GM20000 (cell line): ENCODE results near the gene FAM78B.

ENCODE experiments used
- DNase-seq: peaks from one replicate; pipeline ENCODE4 v3.0.0; 2012; ENCODE audit warnings: low spot score
- TF ChIP-seq, protein P1 (sequence below): IDR thresholded peaks from 2 replicates; pipeline ENCODE4 v1.5.1; 2012; ENCODE audit warnings: mild to moderate bottlenecking, control low read depth; ENCODE audit errors: extremely low read depth, missing control alignments

The FAM78B gene

GRCh38 chr1:166063701-166064100 lies 103.1 kb downstream of the FAM78B start:
- no peak for DNase-seq
- TF ChIP-seq, protein P1, sequence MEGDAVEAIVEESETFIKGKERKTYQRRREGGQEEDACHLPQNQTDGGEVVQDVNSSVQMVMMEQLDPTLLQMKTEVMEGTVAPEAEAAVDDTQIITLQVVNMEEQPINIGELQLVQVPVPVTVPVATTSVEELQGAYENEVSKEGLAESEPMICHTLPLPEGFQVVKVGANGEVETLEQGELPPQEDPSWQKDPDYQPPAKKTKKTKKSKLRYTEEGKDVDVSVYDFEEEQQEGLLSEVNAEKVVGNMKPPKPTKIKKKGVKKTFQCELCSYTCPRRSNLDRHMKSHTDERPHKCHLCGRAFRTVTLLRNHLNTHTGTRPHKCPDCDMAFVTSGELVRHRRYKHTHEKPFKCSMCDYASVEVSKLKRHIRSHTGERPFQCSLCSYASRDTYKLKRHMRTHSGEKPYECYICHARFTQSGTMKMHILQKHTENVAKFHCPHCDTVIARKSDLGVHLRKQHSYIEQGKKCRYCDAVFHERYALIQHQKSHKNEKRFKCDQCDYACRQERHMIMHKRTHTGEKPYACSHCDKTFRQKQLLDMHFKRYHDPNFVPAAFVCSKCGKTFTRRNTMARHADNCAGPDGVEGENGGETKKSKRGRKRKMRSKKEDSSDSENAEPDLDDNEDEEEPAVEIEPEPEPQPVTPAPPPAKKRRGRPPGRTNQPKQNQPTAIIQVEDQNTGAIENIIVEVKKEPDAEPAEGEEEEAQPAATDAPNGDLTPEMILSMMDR: no peak

GRCh38 chr1:166062421-166063070 lies 104.3 kb downstream of the FAM78B start:
- DNase-seq: no peak
- TF ChIP-seq, protein P1: no peak

- TF ChIP-seq, protein P1: no peak
- no peak for DNase-seq
These were observed 109.2 kb downstream of the FAM78B start for GRCh38 chr1:166057650-166058049.

DNA sequence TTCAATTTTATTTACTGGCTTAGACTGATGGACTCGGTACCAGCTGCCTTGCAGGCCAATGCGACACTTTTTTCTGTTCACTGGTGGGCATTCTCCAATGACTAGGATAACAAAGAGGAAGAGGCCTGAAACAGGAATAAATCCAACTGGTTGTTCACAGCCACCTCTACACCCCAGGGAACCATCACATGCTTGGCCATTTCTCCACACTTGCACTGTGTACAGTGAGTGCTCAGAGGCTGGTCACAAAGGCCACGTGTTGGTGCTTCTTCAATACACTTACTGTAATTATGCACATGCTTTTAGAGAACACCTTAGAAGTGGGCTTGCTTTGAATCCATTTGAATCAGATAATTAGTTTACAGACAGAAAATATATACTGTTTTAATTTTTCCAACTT lies 113.4 kb downstream of the FAM78B start:
- no peak for DNase-seq
- TF ChIP-seq, protein P1: no peak

- no peak for DNase-seq
- TF ChIP-seq, protein P1: no peak
These were observed 126.4 kb downstream of the FAM78B start for GRCh38 chr1:166040202-166040997.

DNA sequence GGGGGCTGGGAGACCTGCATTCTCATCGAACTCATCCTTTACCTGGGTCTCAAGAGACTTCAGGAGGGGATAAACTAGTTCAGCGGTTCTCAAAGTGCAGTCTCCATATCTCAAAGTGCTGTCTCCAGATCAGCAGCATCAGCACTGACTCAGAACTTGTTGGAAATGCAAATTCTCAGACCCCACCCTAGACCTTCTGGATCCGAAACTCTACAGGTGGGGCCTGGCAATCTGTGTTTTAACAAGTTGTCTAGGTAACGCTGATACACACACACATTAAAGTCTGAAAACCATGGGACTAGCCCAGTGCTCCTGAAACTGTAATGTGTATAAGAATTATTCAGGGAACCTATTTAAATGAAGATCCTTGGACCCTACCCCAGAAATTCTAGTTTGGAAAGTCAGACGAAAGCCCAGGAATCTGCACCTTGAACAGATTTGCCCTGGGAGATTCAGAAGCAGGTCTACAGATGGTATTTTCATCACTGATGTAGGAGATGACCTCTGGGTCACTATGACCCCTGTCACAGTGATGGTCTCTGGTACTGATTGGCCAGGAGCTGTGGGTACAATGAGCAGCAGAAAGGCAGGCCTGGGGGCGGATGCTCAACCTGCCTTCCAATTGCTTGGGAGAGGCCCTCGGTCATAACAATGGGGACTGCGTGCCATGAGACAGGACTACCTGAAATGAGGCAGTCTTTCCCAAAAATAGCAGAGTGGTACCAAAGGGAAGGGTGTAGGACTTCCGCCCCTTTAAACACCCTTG lies 127.2 kb downstream of the FAM78B start:
- TF ChIP-seq, protein P1: no peak
- no peak for DNase-seq

DNA sequence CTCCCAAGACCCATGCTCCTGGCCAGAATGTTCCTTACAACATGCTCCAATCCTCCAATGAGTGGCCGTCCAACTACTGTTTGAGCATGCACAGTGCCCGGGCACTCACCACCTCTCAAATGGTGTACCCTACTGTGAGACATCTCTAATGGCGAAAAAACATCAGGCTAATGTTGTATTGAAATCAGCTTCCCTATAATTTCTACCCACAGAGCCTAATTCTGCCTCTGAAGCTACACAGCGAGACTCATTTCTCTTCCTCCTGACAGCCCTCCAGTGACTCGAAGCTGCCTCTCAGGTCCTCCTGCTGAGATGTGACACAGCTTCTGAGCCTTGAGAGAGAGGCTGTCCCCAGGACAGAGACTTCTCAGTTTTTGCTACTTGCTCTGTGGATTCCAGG lies 130.7 kb downstream of the FAM78B start:
- TF ChIP-seq, protein P1: no peak
- DNase-seq: no peak
